Stimulated activated CD4-positive, alpha-beta T cell treated with anti-CD3 and anti-CD28 coated beads, Interleukin-1b, Interleukin-23, amount 100 ng/mL, for 24 hours (primary cell): ENCODE measurements around the gene MLLT10.
A peak's percentile ranks its signal among the peaks of the same experiment; 100 is the strongest.
"Not testable (repeated sequence)": the region's sequence is repeated elsewhere in the genome, so short reads cannot be mapped to it uniquely, and the experiment has no call there.

Source experiments
- DNase-seq, 4 experiments: peaks; one replicate each; pipeline ENCODE4 v3.0.0-alpha.2; 2020; ENCODE audit warnings: low read depth in 4 of 4, low spot score in 1 of 4

Gene MLLT10

GRCh38 chr10:21574514-21574913, 40.5 kb downstream of the MLLT10 start:
- not testable (repeated sequence) for DNase-seq

GRCh38 chr10:21579291-21579690, 45.3 kb downstream of the MLLT10 start:
- no peak for DNase-seq

GRCh38 chr10:21581421-21581834, 47.4 kb downstream of the MLLT10 start:
- peak in 1 of 4 experiments; percentile 17 for DNase-seq

GRCh38 chr10:21584834-21585530, 51.0 kb downstream of the MLLT10 start:
- no peak for DNase-seq

GRCh38 chr10:21587391-21587790, 53.4 kb downstream of the MLLT10 start:
- DNase-seq, result no peak

GRCh38 chr10:21588159-21588558, 54.1 kb downstream of the MLLT10 start:
- not testable (repeated sequence) for DNase-seq

GRCh38 chr10:21593986-21594385, 60.0 kb downstream of the MLLT10 start:
- DNase-seq, result no peak

- no peak for DNase-seq
These were observed 65.5 kb downstream of the MLLT10 start for GRCh38 chr10:21599582-21599981.

- DNase-seq, result no peak
These were observed 66.9 kb downstream of the MLLT10 start for GRCh38 chr10:21600804-21601433.

GRCh38 chr10:21602313-21602712, 68.3 kb downstream of the MLLT10 start:
- no peak for DNase-seq

GRCh38 chr10:21603721-21604120, 69.7 kb downstream of the MLLT10 start:
- no peak for DNase-seq

- DNase-seq, result no peak
These were observed 70.6 kb downstream of the MLLT10 start for GRCh38 chr10:21604651-21605050.

GRCh38 chr10:21607907-21608306, 73.9 kb downstream of the MLLT10 start:
- DNase-seq, result no peak

- no peak for DNase-seq
These were observed 80.0 kb downstream of the MLLT10 start for GRCh38 chr10:21614000-21614399.

GRCh38 chr10:21617267-21617666, 83.2 kb downstream of the MLLT10 start:
- DNase-seq, result no peak

GRCh38 chr10:21623291-21623690, 89.3 kb downstream of the MLLT10 start:
- DNase-seq, result no peak

GRCh38 chr10:21624421-21624820, 90.4 kb downstream of the MLLT10 start:
- not testable (repeated sequence) for DNase-seq

- no peak for DNase-seq
These were observed 90.9 kb downstream of the MLLT10 start for GRCh38 chr10:21624951-21625350.

- no peak for DNase-seq
These were observed 91.7 kb downstream of the MLLT10 start for GRCh38 chr10:21625623-21626229.

- no peak for DNase-seq
These were observed 92.6 kb downstream of the MLLT10 start for GRCh38 chr10:21626457-21627161.

- no peak for DNase-seq
These were observed 93.3 kb downstream of the MLLT10 start for GRCh38 chr10:21627331-21627730.

- DNase-seq, result no peak
These were observed 94.0 kb downstream of the MLLT10 start for GRCh38 chr10:21628023-21628422.
